Smooth muscle cell (in vitro differentiated cells): ENCODE results near the gene CD81. TPM values are rescaled to one million over a fixed set of nuclear protein-coding genes. Genes with fewer than 3 reads are reported as not detected.

Experiments
- DNase-seq: peaks from one replicate; lab custom pipeline; 2025; ENCODE audit not compliant: unreplicated experiment; lab: John Stamatoyannopoulos, UW
- H2AFZ ChIP-seq: fragments of 200-600 bp; sonication (generic); 2 replicates; pipeline ENCODE4 v1.6.0; 2016; ENCODE audit warnings: antibody characterized with exemption, low read depth, mild to moderate bottlenecking
- H3F3A ChIP-seq: fragments of 200-600 bp; sonication (generic); 2 replicates; pipeline ENCODE4 v1.6.0; 2017; ENCODE audit warnings: antibody characterized with exemption, low read depth
- H3K27ac ChIP-seq: fragments of 200-600 bp; sonication (generic); 2 replicates; pipeline ENCODE4 v1.5.1; 2016; ENCODE audit warnings: low read depth, mild to moderate bottlenecking
- H3K27me3 ChIP-seq: fragments of 200-600 bp; sonication (generic); 2 replicates; pipeline ENCODE4 v1.6.1; 2016; ENCODE audit warnings: low read depth, mild to moderate bottlenecking
- H3K36me3 ChIP-seq: fragments of 200-600 bp; sonication (generic); 2 replicates; pipeline ENCODE4 v1.5.1; 2016; ENCODE audit warnings: low read depth
- H3K4me1 ChIP-seq: fragments of 200-600 bp; sonication (generic); 2 replicates; pipeline ENCODE4 v1.5.1; 2016; ENCODE audit warnings: low read depth
- H3K4me2 ChIP-seq: fragments of 200-600 bp; sonication (generic); 2 replicates; pipeline ENCODE4 v1.6.0; 2016; ENCODE audit warnings: mild to moderate bottlenecking
- H3K4me3 ChIP-seq: fragments of 200-600 bp; sonication (generic); 2 replicates; pipeline ENCODE4 v1.5.1; 2016; ENCODE audit warnings: mild to moderate bottlenecking
- H3K79me2 ChIP-seq: fragments of 200-600 bp; sonication (generic); 2 replicates; pipeline ENCODE4 v1.6.0; 2016; ENCODE audit warnings: low read depth, mild to moderate bottlenecking
- H3K9ac ChIP-seq: fragments of 200-600 bp; sonication (generic); 2 replicates; pipeline ENCODE4 v1.6.0; 2016; ENCODE audit warnings: low read depth
- H3K9me3 ChIP-seq: fragments of 200-600 bp; sonication (generic); replicated peaks from 2 replicates; pipeline ENCODE4 v1.5.1; 2016; ENCODE audit warnings: low read depth
- H4K20me1 ChIP-seq: fragments of 200-600 bp; sonication (generic); 2 replicates; pipeline ENCODE4 v1.6.0; 2016; ENCODE audit warnings: low read depth
- WGBS: methylation state at CpG from one replicate; pipeline ENCODE4 v1.1.7; 2016; ENCODE audit warnings: low lambda C conversion rate; 5-methylcytosine and 5-hydroxymethylcytosine counted together
- polyA plus RNA-seq: library from polyadenylated mRNA; unstranded; fragments of >200 nt; fragmentation: Nextera tagmentation; extraction: Ambion mirVana; gene quantifications from 2 replicates; pipeline ENCODE4 v1.2.1, GENCODE V29; 2016
- total RNA-seq: library from RNA; depleted of rRNA; stranded (reverse); fragments of >200 nt; gene quantifications from 2 replicates; pipeline ENCODE4 v1.2.3, GENCODE V29; 2014
- TF ChIP-seq, protein P1 (sequence below): fragments of 200-600 bp; sonication (generic); IDR thresholded peaks from 2 replicates; pipeline ENCODE4 v1.5.1; 2017; ENCODE audit warnings: borderline replicate concordance, mild to moderate bottlenecking, antibody characterized with exemption; ENCODE audit not compliant: insufficient read depth, poor library complexity, severe bottlenecking

The CD81 gene
- total and polyA plus RNA-seq, 2 experiments from 2014 or later, result 191 to 519 TPM

DNA sequence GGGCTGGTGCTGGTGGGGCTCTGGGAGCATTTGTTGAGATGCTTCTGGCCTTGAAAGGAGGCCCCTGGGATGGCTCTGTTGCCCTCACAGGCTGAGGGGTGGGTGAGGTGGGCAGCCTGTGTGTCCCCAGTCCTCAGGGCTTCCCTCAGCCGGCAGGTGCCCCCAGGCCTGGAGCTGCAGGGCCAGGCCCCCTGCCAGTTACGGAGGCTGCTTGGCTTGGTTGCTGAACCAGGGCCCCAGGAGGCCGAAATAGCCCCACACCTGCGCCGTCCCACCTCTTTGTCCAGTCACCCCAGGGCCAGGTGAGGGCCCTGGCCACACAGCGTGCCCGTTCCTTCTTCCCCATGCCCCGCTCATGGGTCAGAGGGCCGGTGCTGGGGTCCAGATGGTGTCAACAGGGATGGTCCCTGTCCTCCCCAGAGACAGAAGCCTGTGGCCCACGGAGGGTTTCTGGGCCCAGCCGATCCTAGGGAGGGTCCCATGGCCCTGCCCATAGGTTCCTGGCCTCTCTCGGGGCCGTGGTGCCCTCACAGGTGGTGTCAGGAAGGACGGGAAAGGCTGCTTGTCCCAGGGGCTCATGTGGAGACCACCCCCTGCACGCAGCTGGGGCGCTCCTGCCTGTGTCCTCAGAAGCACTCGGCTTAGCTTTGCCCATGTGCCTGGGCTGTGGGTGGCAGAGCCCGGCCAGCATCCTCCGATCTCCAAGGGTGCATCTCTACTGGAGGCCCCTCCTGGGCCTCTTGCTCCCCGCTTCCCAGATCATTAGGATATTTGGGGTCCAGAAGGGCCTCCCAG, 14.3 kb downstream of the CD81 start:
- DNase-seq, result no peak
- H3K79me2 ChIP-seq, result peaks cover 51% of the 10 kb centered on the region
- no peaks in the 10 kb centered on the region for H3K36me3 ChIP-seq
- H3K27ac ChIP-seq, result no peak overlapping the region
- H3K27me3 ChIP-seq, result no peaks in the 10 kb centered on the region
- H3K4me1 ChIP-seq, result no peaks in the 10 kb centered on the region
- no peaks in the 10 kb centered on the region for H3K9me3 ChIP-seq
- TF ChIP-seq, protein P1, sequence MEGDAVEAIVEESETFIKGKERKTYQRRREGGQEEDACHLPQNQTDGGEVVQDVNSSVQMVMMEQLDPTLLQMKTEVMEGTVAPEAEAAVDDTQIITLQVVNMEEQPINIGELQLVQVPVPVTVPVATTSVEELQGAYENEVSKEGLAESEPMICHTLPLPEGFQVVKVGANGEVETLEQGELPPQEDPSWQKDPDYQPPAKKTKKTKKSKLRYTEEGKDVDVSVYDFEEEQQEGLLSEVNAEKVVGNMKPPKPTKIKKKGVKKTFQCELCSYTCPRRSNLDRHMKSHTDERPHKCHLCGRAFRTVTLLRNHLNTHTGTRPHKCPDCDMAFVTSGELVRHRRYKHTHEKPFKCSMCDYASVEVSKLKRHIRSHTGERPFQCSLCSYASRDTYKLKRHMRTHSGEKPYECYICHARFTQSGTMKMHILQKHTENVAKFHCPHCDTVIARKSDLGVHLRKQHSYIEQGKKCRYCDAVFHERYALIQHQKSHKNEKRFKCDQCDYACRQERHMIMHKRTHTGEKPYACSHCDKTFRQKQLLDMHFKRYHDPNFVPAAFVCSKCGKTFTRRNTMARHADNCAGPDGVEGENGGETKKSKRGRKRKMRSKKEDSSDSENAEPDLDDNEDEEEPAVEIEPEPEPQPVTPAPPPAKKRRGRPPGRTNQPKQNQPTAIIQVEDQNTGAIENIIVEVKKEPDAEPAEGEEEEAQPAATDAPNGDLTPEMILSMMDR, result no peak
- H3F3A ChIP-seq, result no peaks in the 10 kb centered on the region
- no peak overlapping the region for H3K4me2 ChIP-seq
- H2AFZ ChIP-seq, result no peak overlapping the region
- peaks cover 84% of the 10 kb centered on the region for H4K20me1 ChIP-seq
- no peak overlapping the region for H3K4me3 ChIP-seq
- WGBS, result 95% methylated on average over 19 of the region's 20 CpGs
- H3K9ac ChIP-seq, result no peak overlapping the region

DNA sequence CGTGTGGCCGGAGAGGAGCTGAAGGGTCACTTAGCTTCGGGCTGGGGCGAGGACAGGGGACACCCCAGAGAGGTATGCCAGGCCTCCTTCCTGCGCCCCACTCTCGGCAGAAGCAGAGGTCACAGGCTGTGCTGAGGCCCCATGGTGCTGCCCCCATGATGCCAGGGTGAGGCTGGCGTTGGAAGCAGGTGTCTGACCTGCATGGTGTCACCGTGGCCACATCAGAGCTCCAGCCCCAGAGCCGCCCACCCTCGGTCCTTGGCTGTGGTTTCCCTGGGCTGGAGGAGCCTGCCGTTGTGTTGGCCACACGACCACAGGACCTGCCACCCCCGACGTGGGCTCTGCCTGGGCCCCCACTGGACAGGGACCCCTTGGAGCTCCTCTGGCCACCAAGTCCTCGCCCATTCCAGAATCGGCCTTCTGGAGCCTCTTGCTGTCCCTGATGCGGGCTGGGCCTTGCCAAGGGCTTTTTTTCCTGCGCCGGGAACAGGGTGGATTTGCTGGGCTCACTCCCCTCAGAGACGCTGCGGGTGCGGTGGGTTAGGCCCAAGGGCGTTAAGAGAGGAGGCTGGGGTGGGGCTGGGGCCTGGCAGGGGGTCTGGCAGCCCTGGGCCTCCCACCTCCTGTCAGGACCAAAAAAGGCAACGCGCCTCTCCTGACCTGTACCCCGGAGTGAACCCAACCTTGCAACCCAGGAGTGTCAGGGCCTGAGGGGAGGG, 15.3 kb downstream of the CD81 start:
- no peak overlapping the region for H3K9ac ChIP-seq
- H3K27me3 ChIP-seq, result no peaks in the 10 kb centered on the region
- no peak overlapping the region for H3K27ac ChIP-seq
- H3K4me2 ChIP-seq, result no peak overlapping the region
- H2AFZ ChIP-seq, result no peak overlapping the region
- H3K36me3 ChIP-seq, result no peaks in the 10 kb centered on the region
- 96% methylated on average over 25 of the region's 26 CpGs for WGBS
- TF ChIP-seq, protein P1, result no peak
- DNase-seq, result no peak
- peaks cover 74% of the 10 kb centered on the region for H4K20me1 ChIP-seq
- peaks cover 5% of the 10 kb centered on the region for H3F3A ChIP-seq
- H3K79me2 ChIP-seq, result peaks cover 41% of the 10 kb centered on the region
- H3K9me3 ChIP-seq, result no peaks in the 10 kb centered on the region
- no peaks in the 10 kb centered on the region for H3K4me1 ChIP-seq
- no peak overlapping the region for H3K4me3 ChIP-seq

DNA sequence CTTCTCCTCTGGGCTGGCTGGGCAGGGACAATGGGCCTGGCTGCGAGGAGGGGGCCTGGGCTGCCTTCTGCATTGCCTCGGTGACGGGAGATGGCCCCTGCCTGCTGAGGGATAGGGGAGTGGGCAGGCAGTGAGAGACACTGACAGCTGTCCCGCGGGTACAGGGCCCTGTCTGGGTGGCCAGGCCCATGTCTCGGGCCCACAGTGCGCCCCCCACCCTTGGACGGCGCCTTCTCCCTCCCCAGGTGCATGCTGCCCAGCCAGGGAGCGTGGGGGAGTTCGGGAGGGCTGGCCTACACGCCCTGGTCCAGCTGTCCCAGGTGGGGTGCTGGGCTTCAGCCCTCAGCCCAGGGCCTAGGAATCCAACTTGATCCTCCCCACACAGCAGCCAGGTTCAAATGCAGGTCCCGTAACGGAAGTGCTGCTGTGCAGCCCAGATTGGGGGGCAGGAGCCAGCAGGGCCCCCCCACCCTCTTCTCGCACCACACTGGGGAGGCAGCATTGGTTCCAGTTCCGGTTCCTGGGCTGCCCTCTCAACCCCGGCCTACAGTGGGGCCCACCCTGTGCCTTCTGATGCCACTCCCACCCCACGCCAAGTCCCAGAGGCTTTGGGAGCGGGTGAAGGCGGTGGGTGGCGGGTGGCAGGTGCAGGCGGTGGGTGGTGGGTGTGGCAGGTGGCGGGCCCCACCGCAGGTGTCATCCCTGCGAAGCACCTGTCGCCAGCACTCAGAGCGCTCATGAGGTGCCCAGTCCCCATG, 16.2 kb downstream of the CD81 start:
- DNase-seq, result no peak
- H3K4me1 ChIP-seq, result no peaks in the 10 kb centered on the region
- H3K4me2 ChIP-seq, result no peak overlapping the region
- H3K9me3 ChIP-seq, result no peaks in the 10 kb centered on the region
- peaks cover 32% of the 10 kb centered on the region for H3K79me2 ChIP-seq
- H3K27ac ChIP-seq, result no peak overlapping the region
- H3K9ac ChIP-seq, result no peak overlapping the region
- WGBS, result 96% methylated on average over 21 of the region's 27 CpGs
- no peak overlapping the region for H3K4me3 ChIP-seq
- no peak overlapping the region for H2AFZ ChIP-seq
- peaks cover 10% of the 10 kb centered on the region for H3F3A ChIP-seq
- H3K36me3 ChIP-seq, result no peaks in the 10 kb centered on the region
- H3K27me3 ChIP-seq, result no peaks in the 10 kb centered on the region
- TF ChIP-seq, protein P1, result no peak
- H4K20me1 ChIP-seq, result peaks cover 65% of the 10 kb centered on the region
